Neuronal stem cell (in vitro differentiated cells): ENCODE results near the gene LRP1B.

Experiments used
- DNase-seq: peaks from one replicate; pipeline ENCODE4 v3.0.0-alpha.2; 2013; ENCODE audit warnings: low spot score
- H2AFZ ChIP-seq: one replicate; pipeline ENCODE4 v1.6.1; 2013; ENCODE audit warnings: mild to moderate bottlenecking, low read length, inconsistent platforms
- H2AK5ac ChIP-seq: 2 replicates; pipeline ENCODE4 v1.6.1; 2013; ENCODE audit warnings: low read depth, mild to moderate bottlenecking, inconsistent platforms, low read length, moderate library complexity, mixed read lengths
- H2BK120ac ChIP-seq: 2 replicates; pipeline ENCODE4 v1.6.1; 2013; ENCODE audit warnings: low read depth, mild to moderate bottlenecking, inconsistent platforms, low read length, moderate library complexity, mixed read lengths
- H2BK12ac ChIP-seq: one replicate; pipeline ENCODE4 v1.6.1; 2013; ENCODE audit warnings: low read length, inconsistent platforms
- H2BK15ac ChIP-seq: 2 replicates; pipeline ENCODE4 v1.6.1; 2013; ENCODE audit warnings: mild to moderate bottlenecking, low read length, inconsistent platforms, mixed read lengths
- H2BK5ac ChIP-seq: one replicate; pipeline ENCODE4 v1.6.1; 2013; ENCODE audit warnings: inconsistent platforms, mild to moderate bottlenecking, low read length, moderate library complexity
- H3K14ac ChIP-seq: one replicate; pipeline ENCODE4 v1.6.1; 2013; ENCODE audit warnings: low read length, inconsistent platforms
- H3K18ac ChIP-seq: 2 replicates; pipeline ENCODE4 v1.6.1; 2013; ENCODE audit warnings: low read length, inconsistent platforms
- H3K23ac ChIP-seq: 2 replicates; pipeline ENCODE4 v1.6.1; 2013; ENCODE audit warnings: low read depth, mild to moderate bottlenecking, mixed read lengths, low read length, inconsistent platforms; ENCODE audit not compliant: poor library complexity
- H3K27ac ChIP-seq: replicated peaks from 3 replicates; pipeline ENCODE4 v1.5.1; 2013; ENCODE audit warnings: low read length, inconsistent platforms
- H3K27me3 ChIP-seq, 3 experiments: 2 replicates each; pipeline ENCODE4 v1.6.1; 2013; ENCODE audit warnings: low read length in 3 of 3, mild to moderate bottlenecking in 2 of 3, inconsistent platforms in 1 of 3, low read depth in 1 of 3, mixed read lengths in 1 of 3, moderate library complexity in 1 of 3; ENCODE audit not compliant: control insufficient read depth in 3 of 3, insufficient read depth in 3 of 3
- H3K36me3 ChIP-seq, 2 donors: replicated peaks in 1 of 2; 2 replicates each; pipeline ENCODE4 v1.6.1; 2013; ENCODE audit warnings: low read length in 2 of 2; ENCODE audit not compliant: control insufficient read depth in 2 of 2, insufficient read depth in 2 of 2
- H3K4ac ChIP-seq: 2 replicates; pipeline ENCODE4 v1.6.1; 2013; ENCODE audit warnings: inconsistent platforms, mild to moderate bottlenecking, low read length, moderate library complexity
- H3K4me1 ChIP-seq, 2 donors: 1 replicate in 1 of 2; 2 replicates in 1 of 2; pipeline ENCODE4 v1.6.1; 2013; ENCODE audit warnings: low read length in 2 of 2, low read depth in 1 of 2; ENCODE audit not compliant: control insufficient read depth in 2 of 2, insufficient read depth in 1 of 2
- H3K4me2 ChIP-seq: one replicate; pipeline ENCODE4 v1.6.1; 2013; ENCODE audit warnings: mild to moderate bottlenecking, low read length, inconsistent platforms; ENCODE audit not compliant: insufficient read depth, poor library complexity, severe bottlenecking
- H3K4me3 ChIP-seq, 2 donors: 2 replicates each; pipeline ENCODE4 v1.5.1; 2013; ENCODE audit warnings: low read length in 2 of 2, mild to moderate bottlenecking in 2 of 2, inconsistent platforms in 1 of 2, moderate library complexity in 1 of 2
- H3K79me1 ChIP-seq: one replicate; pipeline ENCODE4 v1.6.1; 2013; ENCODE audit warnings: low read depth, mild to moderate bottlenecking, inconsistent platforms, low read length, moderate library complexity
- H3K9ac ChIP-seq: one replicate; pipeline ENCODE4 v1.6.1; 2013; ENCODE audit warnings: mild to moderate bottlenecking, low read depth, low read length, inconsistent platforms; ENCODE audit not compliant: poor library complexity
- H3K9me3 ChIP-seq, 2 donors: replicated peaks in 1 of 2; 2 replicates each; pipeline versions ENCODE3 to v1.6.1; 2013; ENCODE audit warnings: low read length in 2 of 2, mild to moderate bottlenecking in 2 of 2, inconsistent platforms in 1 of 2, low read depth in 1 of 2, mixed read lengths in 1 of 2, moderate library complexity in 1 of 2; ENCODE audit not compliant: control insufficient read depth in 2 of 2, insufficient read depth in 1 of 2
- H4K8ac ChIP-seq: one replicate; pipeline ENCODE4 v1.6.1; 2013; ENCODE audit warnings: low read depth, mild to moderate bottlenecking, inconsistent platforms, low read length, moderate library complexity
- H4K91ac ChIP-seq: one replicate; pipeline ENCODE4 v1.6.1; 2013; ENCODE audit warnings: low read length, low read depth, mild to moderate bottlenecking, inconsistent platforms; ENCODE audit not compliant: poor library complexity
- WGBS, 2 donors: extraction: QIAGEN DNeasy Blood & Tissue Kit; methylation state at CpG; one replicate each; pipeline ENCODE4 v1.1.7; 2013; ENCODE audit warnings: missing lambda C conversion rate in 2 of 2, mixed read lengths in 1 of 2; ENCODE audit not compliant: insufficient read length in 2 of 2, insufficient replicate concordance in 1 of 2; ENCODE audit errors: extremely low coverage in 2 of 2; 5-methylcytosine and 5-hydroxymethylcytosine counted together

The LRP1B gene

DNA sequence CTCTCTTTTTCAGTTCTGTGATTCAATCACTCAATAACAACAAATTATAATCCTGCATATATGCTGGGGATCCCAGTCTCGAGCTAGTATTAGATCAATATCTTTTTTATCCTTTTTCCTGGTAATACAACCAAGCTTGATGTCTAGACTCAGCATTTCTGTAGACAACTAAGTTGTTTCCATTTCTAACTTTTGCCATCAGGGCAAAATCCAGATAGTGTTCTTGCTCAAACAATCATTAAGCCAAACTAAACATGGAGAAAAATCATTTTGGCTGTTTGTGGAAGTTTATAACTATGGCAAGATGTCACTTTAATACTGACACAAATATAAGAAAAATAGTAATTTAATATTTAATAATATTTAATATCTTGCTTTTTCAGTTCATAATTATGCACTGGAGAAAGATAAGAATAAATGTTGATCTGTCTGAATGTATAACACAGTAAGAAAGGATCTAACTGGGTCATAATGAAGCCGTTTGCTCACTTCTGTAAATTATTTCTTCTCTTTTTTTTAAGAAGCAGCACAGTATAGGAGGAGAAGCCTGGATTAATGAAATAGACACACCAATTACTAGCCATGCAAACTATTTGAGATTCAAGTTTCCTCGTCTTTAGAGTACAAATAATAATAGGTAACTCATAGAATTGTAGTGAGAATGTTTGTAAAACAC lies 979.1 kb downstream of the LRP1B start:
- Histone ChIP-seq H2BK15ac (no peak overlapping the region), H4K8ac (no peak overlapping the region), H2AK5ac (no peak overlapping the region), H2BK120ac (no peak overlapping the region), H2BK12ac (no peak overlapping the region), H3K36me3 (no peaks in the 10 kb centered on the region), H3K27ac (no peak overlapping the region), H3K4ac (no peak overlapping the region), H3K9me3 (no peaks in the 10 kb centered on the region), H4K91ac (no peak overlapping the region), H3K18ac (no peak overlapping the region), H3K4me3 (no peak overlapping the region), H2AFZ (no peak overlapping the region), H3K14ac (no peak overlapping the region), H2BK5ac (no peak overlapping the region), H3K4me1 (no peaks in the 10 kb centered on the region), H3K9ac (no peak overlapping the region), H3K23ac (no peak overlapping the region), H3K79me1 (no peaks in the 10 kb centered on the region), H3K4me2 (no peak overlapping the region), H3K27me3 (no peaks in the 10 kb centered on the region)
- no CpG with 5 or more reads among the region's 3 CpGs for WGBS, 2 donors
- no peak for DNase-seq

DNA sequence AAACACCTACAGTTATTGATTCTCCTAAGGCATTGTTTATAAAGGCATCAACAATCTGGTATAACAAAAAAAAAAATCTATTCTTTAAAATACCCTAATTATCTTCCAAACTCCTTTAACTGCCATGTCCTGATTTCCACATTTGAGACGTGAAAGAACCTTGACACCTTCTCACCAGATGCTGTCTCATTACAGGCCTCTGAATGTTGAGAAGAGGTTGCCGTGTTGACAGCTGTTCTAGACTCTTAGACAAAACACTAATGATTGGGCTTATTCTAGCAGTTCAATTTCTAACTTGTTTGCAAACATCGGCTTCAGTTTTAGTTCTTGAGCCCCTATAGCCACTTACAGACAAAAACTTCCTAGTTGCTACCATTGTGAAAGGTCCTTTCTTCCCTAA lies 988.8 kb downstream of the LRP1B start:
- no peak overlapping the region for H3K4ac ChIP-seq
- no peak overlapping the region for H3K4me3 ChIP-seq
- WGBS, 2 donors, result no CpG with 5 or more reads among the region's 3 CpGs
- H3K4me2 ChIP-seq, result no peak overlapping the region
- H4K91ac ChIP-seq, result no peak overlapping the region
- H3K9me3 ChIP-seq, result no peaks in the 10 kb centered on the region
- H3K27ac ChIP-seq, result no peak overlapping the region
- H3K4me1 ChIP-seq, result no peaks in the 10 kb centered on the region
- H3K27me3 ChIP-seq, result no peaks in the 10 kb centered on the region
- H2BK120ac ChIP-seq, result no peak overlapping the region
- H4K8ac ChIP-seq, result no peak overlapping the region
- H3K14ac ChIP-seq, result no peak overlapping the region
- H3K36me3 ChIP-seq, result no peaks in the 10 kb centered on the region
- no peak overlapping the region for H3K9ac ChIP-seq
- H3K79me1 ChIP-seq, result no peaks in the 10 kb centered on the region
- H2BK5ac ChIP-seq, result no peak overlapping the region
- H2AFZ ChIP-seq, result no peak overlapping the region
- H3K23ac ChIP-seq, result no peak overlapping the region
- no peak overlapping the region for H2AK5ac ChIP-seq
- no peak overlapping the region for H3K18ac ChIP-seq
- no peak for DNase-seq
- no peak overlapping the region for H2BK15ac ChIP-seq
- H2BK12ac ChIP-seq, result no peak overlapping the region

DNA sequence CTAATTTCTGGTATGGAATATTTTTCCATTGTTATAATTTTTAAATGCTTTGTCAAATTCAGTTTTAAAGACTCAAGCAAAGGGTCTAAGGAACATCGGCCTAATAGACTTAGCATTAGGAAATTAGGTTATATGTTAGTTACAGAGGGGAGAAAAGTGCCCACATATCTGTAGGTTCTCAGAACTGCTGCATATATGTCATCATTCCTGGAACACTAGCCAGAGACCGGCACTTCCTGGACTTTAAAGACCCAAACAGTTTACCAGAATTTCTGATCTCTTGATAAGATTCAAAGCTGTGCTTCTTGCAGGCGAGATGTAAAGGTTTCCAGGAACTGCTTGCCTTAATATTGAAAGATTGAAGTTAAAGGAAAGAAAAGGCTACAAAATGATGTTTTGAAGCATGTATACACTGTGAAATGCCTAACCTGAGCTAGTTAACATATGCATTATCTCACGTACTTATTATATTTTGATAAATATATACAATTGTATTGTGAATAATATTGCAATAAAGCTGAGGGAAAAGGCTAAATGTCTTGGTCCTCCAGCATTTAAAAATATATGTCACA lies 993.6 kb downstream of the LRP1B start:
- Histone ChIP-seq H3K18ac (no peak overlapping the region), H3K27ac (no peak overlapping the region), H3K4me1 (no peaks in the 10 kb centered on the region), H3K36me3 (no peaks in the 10 kb centered on the region), H3K9me3 (no peaks in the 10 kb centered on the region), H2BK15ac (no peak overlapping the region), H3K23ac (no peak overlapping the region), H2BK5ac (no peak overlapping the region), H2BK120ac (no peak overlapping the region), H4K91ac (no peak overlapping the region), H2AFZ (peak overlapping the region; percentile 45), H2BK12ac (no peak overlapping the region), H3K27me3 (no peaks in the 10 kb centered on the region), H3K4ac (no peak overlapping the region), H4K8ac (no peak overlapping the region), H3K4me3 (no peak overlapping the region), H3K79me1 (no peaks in the 10 kb centered on the region), H3K4me2 (no peak overlapping the region), H3K14ac (no peak overlapping the region), H3K9ac (no peak overlapping the region), H2AK5ac (no peak overlapping the region)
- DNase-seq, result no peak
- WGBS, 2 donors, result no CpG with 5 or more reads among the region's 4 CpGs

DNA sequence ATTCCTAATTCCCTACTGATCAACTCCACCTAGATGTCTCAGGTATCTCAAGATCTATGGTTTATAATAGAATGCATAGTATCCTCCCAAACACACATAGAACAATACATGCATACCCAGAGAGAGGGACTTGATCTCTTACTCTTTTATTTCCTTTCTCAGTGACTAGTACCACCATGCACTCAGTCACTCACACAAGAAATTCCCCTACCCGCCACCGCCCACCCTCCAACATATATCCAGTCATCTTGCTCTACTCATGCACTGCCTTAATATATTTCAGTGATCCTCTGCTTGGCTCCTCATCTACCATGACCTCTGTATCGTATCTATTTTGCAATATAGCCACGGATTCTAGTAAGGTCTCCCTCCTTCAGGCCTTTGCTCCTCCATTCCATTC lies 996.9 kb downstream of the LRP1B start:
- Histone ChIP-seq H3K9me3 (no peaks in the 10 kb centered on the region), H3K4me2 (no peak overlapping the region), H3K23ac (no peak overlapping the region), H3K9ac (no peak overlapping the region), H2BK120ac (no peak overlapping the region), H3K4ac (no peak overlapping the region), H4K91ac (no peak overlapping the region), H3K18ac (no peak overlapping the region), H3K79me1 (no peaks in the 10 kb centered on the region), H3K4me3 (no peak overlapping the region), H3K27me3 (no peaks in the 10 kb centered on the region), H2BK15ac (no peak overlapping the region), H2AK5ac (no peak overlapping the region), H2AFZ (no peak overlapping the region), H3K36me3 (no peaks in the 10 kb centered on the region), H3K14ac (no peak overlapping the region), H2BK5ac (no peak overlapping the region), H3K27ac (no peak overlapping the region), H3K4me1 (no peaks in the 10 kb centered on the region), H4K8ac (no peak overlapping the region), H2BK12ac (no peak overlapping the region)
- no peak for DNase-seq
- no CpG with 5 or more reads among the region's 4 CpGs for WGBS, 2 donors
